ENCODE measurements around the gene PTPRN2. TPM values are rescaled to one million over a fixed set of nuclear protein-coding genes. Genes with fewer than 3 reads are reported as not detected.
"Not testable (repeated sequence)": the region's sequence is repeated elsewhere in the genome, so short reads cannot be mapped to it uniquely, and the experiment has no call there.

PTPRN2 gene
- total RNA-seq, 4 donors from 2014 or later, result 6.6 to 10.7 (median 8.2) TPM

DNA sequence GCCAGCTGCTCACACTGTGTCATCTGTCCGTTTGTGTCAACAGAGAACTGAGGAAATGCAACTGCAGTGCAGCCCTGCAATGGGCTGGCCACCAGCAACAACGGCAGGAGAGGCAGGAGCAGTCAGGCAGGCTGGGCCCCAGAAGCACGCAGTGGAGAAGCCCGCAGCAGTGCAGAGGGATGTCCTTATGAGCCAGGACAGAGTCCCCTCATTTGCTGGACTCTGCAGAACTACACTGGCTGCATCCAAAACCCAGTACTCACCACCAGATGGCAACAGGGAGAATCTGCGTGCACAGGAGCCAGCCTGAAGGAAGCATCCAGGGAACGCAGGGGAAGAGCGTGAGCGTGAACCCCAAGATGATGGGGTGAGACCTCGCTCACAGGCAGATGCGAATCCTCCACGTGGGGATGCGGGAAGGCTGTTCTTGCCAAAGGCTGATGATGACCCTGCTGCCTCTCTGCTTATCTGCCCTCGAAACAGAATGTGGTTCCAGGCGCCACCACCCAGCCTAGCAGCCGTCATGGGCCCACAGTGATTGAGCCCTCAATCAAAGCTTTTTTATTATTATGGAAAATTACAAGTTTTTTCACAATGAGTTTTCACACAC lies 232.1 kb downstream of the PTPRN2 start:
- Histone ChIP-seq H3K27ac (no peak overlapping the region), H3K4me3 (no peak overlapping the region), H3K4me1 (no peaks in the 10 kb centered on the region), H3K27me3 (no peaks in the 10 kb centered on the region), H3K36me3 (no peaks in the 10 kb centered on the region), H3K9me3 (peaks cover 0 to 36% (median 0%) of the 10 kb centered on the region in 4 donors)
- WGBS, 2 donors, result 69 to 72% methylated on average over 15 of the region's 15 CpGs
- DNase-seq (ENCODE audit: low spot score in 2 of 2), result no peak
- TF ChIP-seq POLR2A (IDR thresholded peaks at IDR 0.05), result no peak

DNA sequence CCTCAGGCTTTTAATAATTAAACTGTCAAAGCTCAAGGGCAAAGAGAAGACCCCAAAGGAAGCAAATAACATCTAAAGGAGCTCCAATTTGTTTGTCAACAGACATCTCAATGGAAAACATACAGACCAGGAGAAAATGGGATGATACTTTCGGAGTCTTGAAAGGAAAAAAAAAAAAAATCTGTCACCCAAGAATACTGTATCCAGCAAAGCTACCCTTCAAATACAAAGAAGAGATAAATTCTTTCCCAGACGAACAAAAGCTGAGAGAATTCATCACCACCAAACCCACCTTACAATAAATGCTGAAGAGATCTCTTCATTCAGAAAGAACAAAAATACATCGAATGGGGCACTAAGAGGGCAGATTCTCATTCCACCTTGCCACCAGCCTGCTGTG lies 232.8 kb downstream of the PTPRN2 start:
- no peak overlapping the region for H3K27ac ChIP-seq
- H3K9me3 ChIP-seq, result peaks cover 0 to 36% (median 0%) of the 10 kb centered on the region in 4 donors
- DNase-seq (ENCODE audit: low spot score in 2 of 2), result no peak
- TF ChIP-seq POLR2A (IDR thresholded peaks at IDR 0.05), result no peak
- TF ChIP-seq EP300 (IDR thresholded peaks at IDR 0.05), result no peak
- TF ChIP-seq CTCF (IDR thresholded peaks at IDR 0.05), result no peak
- WGBS, 2 donors, result 85 to 86% methylated on average over 3 of the region's 3 CpGs
- H3K36me3 ChIP-seq, result no peaks in the 10 kb centered on the region
- H3K4me1 ChIP-seq, result no peaks in the 10 kb centered on the region
- no peak overlapping the region for H3K4me3 ChIP-seq
- H3K27me3 ChIP-seq, result no peaks in the 10 kb centered on the region

DNA sequence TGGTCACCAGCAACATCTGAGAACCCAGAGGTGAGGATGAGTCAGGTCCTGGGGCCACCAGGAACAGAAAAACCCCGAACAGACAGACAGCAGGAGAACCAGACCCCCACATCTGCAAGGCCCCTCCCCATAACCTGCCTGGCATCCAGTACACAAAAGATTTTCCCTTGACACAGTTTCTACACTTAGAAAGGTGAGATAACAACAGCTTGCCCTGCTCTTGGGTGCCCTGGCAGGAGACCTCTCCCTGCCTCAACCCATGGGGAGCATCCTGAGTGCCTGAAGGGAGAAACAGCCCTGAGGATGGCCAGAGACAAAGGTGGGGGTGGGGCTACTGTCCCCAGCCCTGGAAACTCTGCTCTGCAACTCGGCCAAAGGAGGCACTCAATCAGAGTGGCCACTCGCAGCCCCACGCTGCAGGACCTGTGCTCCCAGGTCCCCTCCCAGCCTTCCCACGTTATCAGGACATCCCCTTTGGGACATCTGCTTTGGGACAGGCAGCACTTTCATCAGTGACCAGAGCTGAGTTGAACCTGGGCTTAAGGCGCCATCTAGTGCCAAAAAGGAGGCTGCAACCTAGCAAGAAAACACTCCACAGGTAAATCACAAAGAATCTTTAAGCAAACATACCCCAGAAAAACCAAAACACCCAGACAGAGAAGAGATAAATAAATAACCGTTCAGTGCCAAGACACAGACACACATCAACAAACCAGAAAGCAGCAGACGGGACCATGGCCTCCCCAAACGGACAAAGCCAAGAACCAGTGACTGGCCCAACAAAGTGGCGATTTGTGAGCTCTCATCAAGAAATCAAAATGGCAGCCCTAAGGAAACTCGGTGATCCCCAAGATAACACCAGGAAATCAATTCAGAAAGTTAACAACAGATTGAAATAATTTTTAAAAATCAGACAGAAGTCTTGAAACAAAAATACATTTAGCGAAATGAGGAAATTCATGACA lies 233.7 kb downstream of the PTPRN2 start:
- H3K4me1 ChIP-seq, result no peaks in the 10 kb centered on the region
- no peak for DNase-seq (ENCODE audit: low spot score in 2 of 2)
- 57 to 60% methylated on average over 12 of the region's 12 CpGs for WGBS, 2 donors

GRCh38 chr7:158351899-158352729 lies 235.5 kb downstream of the PTPRN2 start:
- WGBS, 2 donors, result 80 to 83% methylated on average over 24 to 25 of the region's 30 CpGs
- DNase-seq (ENCODE audit: low spot score in 2 of 2); H3K4me3 ChIP-seq; H3K27me3 ChIP-seq; H3K27ac ChIP-seq; H3K4me1 ChIP-seq; H3K36me3 ChIP-seq: not testable (repeated sequence)
- peaks cover 0 to 34% (median 0%) of the 10 kb centered on the region in 4 donors for H3K9me3 ChIP-seq

More for the DNA sequence above, 233.7 kb downstream of the PTPRN2 start:
- no peak overlapping the region for H3K4me3 ChIP-seq
- peaks cover 0 to 36% (median 0%) of the 10 kb centered on the region in 4 donors for H3K9me3 ChIP-seq
- TF ChIP-seq POLR2A (IDR thresholded peaks at IDR 0.05), result no peak
- peak in 1 of 5 experiments; percentile 8 for TF ChIP-seq CTCF (IDR thresholded peaks at IDR 0.05)
- no peaks in the 10 kb centered on the region for H3K27me3 ChIP-seq
- H3K36me3 ChIP-seq, result no peaks in the 10 kb centered on the region
- H3K27ac ChIP-seq, result no peak overlapping the region

GRCh38 chr7:158351481-158351880 lies 236.1 kb downstream of the PTPRN2 start:
- TF ChIP-seq CTCF (IDR thresholded peaks at IDR 0.05) (no peak), EP300 (IDR thresholded peaks at IDR 0.05) (no peak), POLR2A (IDR thresholded peaks at IDR 0.05) (no peak)
- no peak for DNase-seq (ENCODE audit: low spot score in 2 of 2)
- no peaks in the 10 kb centered on the region for H3K4me1 ChIP-seq
- 79 to 80% methylated on average over 9 of the region's 9 CpGs for WGBS, 2 donors
- H3K9me3 ChIP-seq, result peaks cover 0 to 30% (median 0%) of the 10 kb centered on the region in 4 donors
- H3K27me3 ChIP-seq, result no peaks in the 10 kb centered on the region
- no peak overlapping the region for H3K27ac ChIP-seq
- no peaks in the 10 kb centered on the region for H3K36me3 ChIP-seq
- H3K4me3 ChIP-seq, result no peak overlapping the region
